Mammary epithelial cell (primary cell): ENCODE results near the gene NAPA.

ENCODE experiments used
- EZH2 ChIP-seq: IDR thresholded peaks from 2 replicates; pipeline ENCODE4 v1.6.1; 2012; ENCODE audit warnings: low read length, inconsistent platforms, borderline replicate concordance
- TF ChIP-seq, protein P1 (sequence below), 2 donors: IDR thresholded peaks in 1 of 2; conservative IDR thresholded peaks in 1 of 2; 2 replicates each; pipeline ENCODE4 v1.5.1; 2011 to 2012; ENCODE audit warnings: inconsistent platforms in 2 of 2, low read length in 2 of 2, mild to moderate bottlenecking in 2 of 2, control low read depth in 1 of 2, low read depth in 1 of 2; ENCODE audit not compliant: insufficient read depth in 1 of 2; ENCODE audit errors: extremely low read depth in 1 of 2

DNA sequence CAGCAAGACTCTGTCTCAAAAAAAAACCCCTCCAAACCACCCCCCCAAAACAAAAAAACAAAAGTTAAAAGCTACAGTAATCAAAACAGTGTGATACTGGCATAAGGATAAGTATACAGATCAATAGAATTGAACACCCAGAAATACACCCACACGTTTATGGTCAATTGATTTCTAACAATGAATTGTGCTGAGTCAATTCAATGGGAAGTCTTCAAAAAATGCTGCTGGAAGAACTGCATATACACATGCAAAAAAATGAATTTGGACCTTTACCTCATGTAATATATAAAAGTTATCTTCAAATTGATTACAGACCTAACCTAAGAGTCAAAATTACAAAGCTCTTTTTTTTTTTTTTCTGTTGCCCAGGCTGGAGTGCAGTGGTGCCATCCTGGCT, 19.8 kb upstream of the NAPA start:
- TF ChIP-seq, protein P1, sequence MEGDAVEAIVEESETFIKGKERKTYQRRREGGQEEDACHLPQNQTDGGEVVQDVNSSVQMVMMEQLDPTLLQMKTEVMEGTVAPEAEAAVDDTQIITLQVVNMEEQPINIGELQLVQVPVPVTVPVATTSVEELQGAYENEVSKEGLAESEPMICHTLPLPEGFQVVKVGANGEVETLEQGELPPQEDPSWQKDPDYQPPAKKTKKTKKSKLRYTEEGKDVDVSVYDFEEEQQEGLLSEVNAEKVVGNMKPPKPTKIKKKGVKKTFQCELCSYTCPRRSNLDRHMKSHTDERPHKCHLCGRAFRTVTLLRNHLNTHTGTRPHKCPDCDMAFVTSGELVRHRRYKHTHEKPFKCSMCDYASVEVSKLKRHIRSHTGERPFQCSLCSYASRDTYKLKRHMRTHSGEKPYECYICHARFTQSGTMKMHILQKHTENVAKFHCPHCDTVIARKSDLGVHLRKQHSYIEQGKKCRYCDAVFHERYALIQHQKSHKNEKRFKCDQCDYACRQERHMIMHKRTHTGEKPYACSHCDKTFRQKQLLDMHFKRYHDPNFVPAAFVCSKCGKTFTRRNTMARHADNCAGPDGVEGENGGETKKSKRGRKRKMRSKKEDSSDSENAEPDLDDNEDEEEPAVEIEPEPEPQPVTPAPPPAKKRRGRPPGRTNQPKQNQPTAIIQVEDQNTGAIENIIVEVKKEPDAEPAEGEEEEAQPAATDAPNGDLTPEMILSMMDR (conservative IDR thresholded peaks at IDR 0.05 in 1 of 2, IDR thresholded peaks at IDR 0.05 in 1 of 2; ENCODE audit: extremely low read depth in 1 of 2, insufficient read depth in 1 of 2, low read depth in 1 of 2, low read length in 2 of 2), result no peak
- no peak for TF ChIP-seq EZH2
